HepG2 (cell line): Measurements from ENCODE around the gene PANK1. TPM values are rescaled to one million over a fixed set of nuclear protein-coding genes. Genes with fewer than 3 reads are reported as not detected.

ENCODE experiments used
- ATAC-seq: fragments of 200-7000 bp; cut with Tn5 transposase; 3 replicates; pipeline ENCODE4 v1.9.1; 2020; ENCODE audit warnings: mild to moderate bottlenecking, moderate library complexity
- BruUV-seq: library from RNA; stranded (reverse); fragments of 400-500 nt; replicated peaks from 2 replicates; lab custom pipeline; 2021; lab: Mats Ljungman, UMichigan
- CTCF ChIA-PET: fragments of 300-600 bp; formaldehyde crosslinking; extraction: SDS; loops from one replicate; lab custom pipeline; 2021; ENCODE audit warnings: low total read pairs, inconsistent platforms, low intra/inter-chr PET ratio; lab: Yijun Ruan, JAX
- POLR2A ChIA-PET: fragments of 350-600 bp; sonication (Branson Sonifier 250); formaldehyde crosslinking; loops from one replicate; lab custom pipeline; 2020; ENCODE audit warnings: antibody characterized with exemption, inconsistent platforms; lab: Yijun Ruan, JAX
- DNase-seq: peaks from one replicate; pipeline ENCODE4 v3.0.0-alpha.2; 2015; ENCODE audit warnings: low spot score
- FAIRE-seq: peaks from 3 replicates; lab custom pipeline; 2011; peaks lifted over from hg19 to GRCh38; lab: Jason Lieb, UNC
- H2AFZ ChIP-seq: one replicate; pipeline ENCODE4 v1.6.1; 2011; ENCODE audit warnings: low read length, inconsistent platforms
- H3K27ac ChIP-seq: fragments of 300-600 bp; 3 replicates; pipeline ENCODE4 v1.8.0; 2011; ENCODE audit warnings: mixed run types, mild to moderate bottlenecking, mixed read lengths, low read length, inconsistent platforms; ENCODE audit not compliant: insufficient read depth; ENCODE audit errors: extremely low read length
- H3K27me3 ChIP-seq, 2 experiments: fragments of 200-600 bp in 1 of 2; 2 replicates in 1 of 2; 3 replicates in 1 of 2; pipeline versions ENCODE4 v1.6.0 to v1.8.0; 2011; ENCODE audit warnings: low read length in 2 of 2, mild to moderate bottlenecking in 2 of 2, moderate library complexity in 2 of 2, inconsistent platforms in 1 of 2; ENCODE audit not compliant: insufficient read depth in 2 of 2, control insufficient read depth in 1 of 2
- H3K36me3 ChIP-seq, 2 experiments: fragments of 200-600 bp in 1 of 2; replicated peaks in 1 of 2; 2 replicates in 1 of 2; 3 replicates in 1 of 2; pipeline versions ENCODE4 v1.5.1 to v1.8.0; 2011; ENCODE audit warnings: low read length in 2 of 2, inconsistent platforms in 1 of 2; ENCODE audit not compliant: insufficient read depth in 2 of 2, control insufficient read depth in 1 of 2
- H3K4me1 ChIP-seq: 2 replicates; pipeline ENCODE4 v1.5.1; 2012; ENCODE audit warnings: low read length, inconsistent platforms; ENCODE audit not compliant: insufficient read depth
- H3K4me2 ChIP-seq: 2 replicates; pipeline ENCODE4 v1.6.0; 2011; ENCODE audit warnings: low read depth, low read length, inconsistent platforms
- H3K4me3 ChIP-seq, 3 experiments: fragments of 200-600 bp in 1 of 3; sonication (generic), shearing (Covaris generic) in 1 of 3; replicated peaks in 1 of 3; 2 replicates each; pipeline ENCODE4 v1.5.1; 2011 to 2016; ENCODE audit warnings: low read length in 3 of 3, inconsistent platforms in 2 of 3, low read depth in 2 of 3, mild to moderate bottlenecking in 2 of 3, control low read depth in 1 of 3, mixed read lengths in 1 of 3; ENCODE audit not compliant: insufficient read depth in 1 of 3
- H3K79me2 ChIP-seq: one replicate; pipeline ENCODE4 v1.6.1; 2011; ENCODE audit warnings: low read length, inconsistent platforms; ENCODE audit not compliant: insufficient read depth
- H3K9ac ChIP-seq: 2 replicates; pipeline ENCODE4 v1.6.0; 2011; ENCODE audit warnings: mild to moderate bottlenecking, low read depth, low read length, inconsistent platforms; ENCODE audit not compliant: insufficient read depth
- H3K9me3 ChIP-seq: 2 replicates; pipeline ENCODE4 v1.5.1; 2012; ENCODE audit warnings: mild to moderate bottlenecking, low read length
- H4K20me1 ChIP-seq: 2 replicates; pipeline ENCODE4 v1.6.0; 2011; ENCODE audit warnings: inconsistent platforms, mild to moderate bottlenecking, low read length, moderate library complexity; ENCODE audit not compliant: insufficient read depth
- ERF ChIP-seq: IDR thresholded peaks from 2 replicates; pipeline ENCODE4 v1.6.1; 2018; ENCODE audit warnings: missing biosample characterization, missing genetic modification reagents
- HDAC1 ChIP-seq: sonication (generic); formaldehyde crosslinking; IDR thresholded peaks from 2 replicates; pipeline ENCODE4 v1.5.1; 2020; ENCODE audit warnings: mild to moderate bottlenecking, missing genetic modification reagents
- SRSF9 ChIP-seq: fragments of 200-400 bp; formaldehyde crosslinking; IDR thresholded peaks from 2 replicates; pipeline ENCODE4 v1.6.1; 2018; ENCODE audit warnings: borderline replicate concordance, mild to moderate bottlenecking, low read depth, low read length; ENCODE audit not compliant: insufficient read depth, poor library complexity, severe bottlenecking
- ZMYM4 ChIP-seq: sonication (generic); formaldehyde crosslinking; IDR thresholded peaks from 2 replicates; pipeline ENCODE4 v1.8.1; 2023; ENCODE audit warnings: mild to moderate bottlenecking, missing genetic modification reagents
- ZNF160 ChIP-seq: sonication (generic); formaldehyde crosslinking; IDR thresholded peaks from 2 replicates; pipeline ENCODE4 v1.8.0; 2022; ENCODE audit warnings: mild to moderate bottlenecking, inconsistent platforms, missing genetic modification reagents
- ZNF333 ChIP-seq: sonication (generic); formaldehyde crosslinking; IDR thresholded peaks from 2 replicates; pipeline ENCODE4 v1.4.0; 2020; ENCODE audit warnings: mild to moderate bottlenecking, missing genetic modification reagents, borderline replicate concordance
- WGBS: methylation state at CpG from one replicate; pipeline ENCODE4 v1.1.6; 2017; ENCODE audit warnings: low lambda C conversion rate; 5-methylcytosine and 5-hydroxymethylcytosine counted together
- in situ Hi-C: cut with HindIII; loops from 2 replicates; pipeline ENCODE4 v1.10.0; 2017; ENCODE audit warnings: low pct_unique_long_range_greater_than_20kb; ENCODE audit not compliant: extremely low pct_ligation_motif_present
- intact Hi-C: fragments of 100-400 bp; cut with micrococcal nuclease; formaldehyde crosslinking; loops from one replicate; pipeline ENCODE4 v1.10.0; 2022; ENCODE audit not compliant: unreplicated experiment
- polyA plus RNA-seq, 8 experiments: library from polyadenylated mRNA; depleted of rRNA in 3 of 8; stranded (reverse) in 7 of 8; unstranded in 1 of 8; fragments of >200 nt; fragmentation: Illumina TruSeq in 4 of 8; extraction: Trizol in 4 of 8; gene quantifications; 2 replicates each; pipeline versions ENCODE4 v1.2.1 to v1.2.3, GENCODE V29; 2011 to 2016; ENCODE audit warnings: low read depth in 4 of 8, missing spikeins in 1 of 8, mixed read lengths in 1 of 8; ENCODE audit not compliant: insufficient read depth in 1 of 8
- total RNA-seq, 5 experiments: library from RNA; depleted of rRNA; stranded (reverse); fragments of >200 nt; fragmentation: Illumina TruSeq; extraction: Trizol; gene quantifications; 2 replicates each; pipeline ENCODE4 v1.2.3, GENCODE V29; 2016; ENCODE audit warnings: low read depth in 1 of 5
- TF ChIP-seq, protein P1 (sequence below): sonication (generic); formaldehyde crosslinking; IDR thresholded peaks from 2 replicates; pipeline ENCODE4 v1.8.0; 2022; ENCODE audit warnings: missing genetic modification reagents, mild to moderate bottlenecking, inconsistent platforms, borderline replicate concordance
- TF ChIP-seq, protein P2 (sequence below): sonication (generic); formaldehyde crosslinking; IDR thresholded peaks from 2 replicates; pipeline ENCODE4 v1.4.0; 2020; ENCODE audit warnings: mild to moderate bottlenecking, missing genetic modification reagents
- TF ChIP-seq, protein P3 (sequence below): sonication (generic); formaldehyde crosslinking; IDR thresholded peaks from 2 replicates; pipeline ENCODE4 v1.4.0; 2020; ENCODE audit warnings: mild to moderate bottlenecking, missing genetic modification reagents

Gene PANK1
- total and polyA plus RNA-seq, 2 of the 13 experiments (the other 11 are each of a cell fraction or from before 2014, with no cell fraction given): 18.2 to 33.3 TPM

- Histone ChIP-seq H3K36me3 (no peaks in the 10 kb centered on the region), H3K4me3 (no peak overlapping the region), H3K27me3 (no peaks in the 10 kb centered on the region; a peak in 1 of 5 replicates), H3K27ac (no peak overlapping the region), H3K9me3 (no peaks in the 10 kb centered on the region), H3K4me2 (no peak overlapping the region), H3K79me2 (no peaks in the 10 kb centered on the region), H2AFZ (no peak overlapping the region)
- intact Hi-C loops (no loop called here), in situ Hi-C loops (no loop called here)
- POLR2A ChIA-PET: no interaction called here
- WGBS: 28% methylated on average over 3 of the region's 3 CpGs
- TF ChIP-seq, protein P1, sequence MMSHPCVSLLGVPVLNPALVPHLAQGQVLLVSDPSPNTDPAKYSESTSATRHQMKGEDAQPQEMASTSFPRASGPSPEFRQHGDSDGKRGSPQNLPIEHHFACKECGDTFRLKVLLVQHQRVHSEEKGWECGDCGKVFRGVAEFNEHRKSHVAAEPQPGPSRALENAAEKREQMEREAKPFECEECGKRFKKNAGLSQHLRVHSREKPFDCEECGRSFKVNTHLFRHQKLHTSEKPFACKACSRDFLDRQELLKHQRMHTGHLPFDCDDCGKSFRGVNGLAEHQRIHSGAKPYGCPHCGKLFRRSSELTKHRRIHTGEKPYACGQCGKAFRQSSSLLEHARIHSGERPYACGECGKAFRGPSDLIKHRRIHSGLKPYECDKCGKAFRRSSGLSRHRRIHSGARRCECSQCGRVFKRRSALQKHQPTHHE (CRISPR knock-in tag): no peak
- TF ChIP-seq, protein P2, sequence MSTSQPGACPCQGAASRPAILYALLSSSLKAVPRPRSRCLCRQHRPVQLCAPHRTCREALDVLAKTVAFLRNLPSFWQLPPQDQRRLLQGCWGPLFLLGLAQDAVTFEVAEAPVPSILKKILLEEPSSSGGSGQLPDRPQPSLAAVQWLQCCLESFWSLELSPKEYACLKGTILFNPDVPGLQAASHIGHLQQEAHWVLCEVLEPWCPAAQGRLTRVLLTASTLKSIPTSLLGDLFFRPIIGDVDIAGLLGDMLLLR: no peak
- TF ChIP-seq ZMYM4 (CRISPR knock-in tag): no peak
- TF ChIP-seq SRSF9: no peak
- TF ChIP-seq, protein P3, sequence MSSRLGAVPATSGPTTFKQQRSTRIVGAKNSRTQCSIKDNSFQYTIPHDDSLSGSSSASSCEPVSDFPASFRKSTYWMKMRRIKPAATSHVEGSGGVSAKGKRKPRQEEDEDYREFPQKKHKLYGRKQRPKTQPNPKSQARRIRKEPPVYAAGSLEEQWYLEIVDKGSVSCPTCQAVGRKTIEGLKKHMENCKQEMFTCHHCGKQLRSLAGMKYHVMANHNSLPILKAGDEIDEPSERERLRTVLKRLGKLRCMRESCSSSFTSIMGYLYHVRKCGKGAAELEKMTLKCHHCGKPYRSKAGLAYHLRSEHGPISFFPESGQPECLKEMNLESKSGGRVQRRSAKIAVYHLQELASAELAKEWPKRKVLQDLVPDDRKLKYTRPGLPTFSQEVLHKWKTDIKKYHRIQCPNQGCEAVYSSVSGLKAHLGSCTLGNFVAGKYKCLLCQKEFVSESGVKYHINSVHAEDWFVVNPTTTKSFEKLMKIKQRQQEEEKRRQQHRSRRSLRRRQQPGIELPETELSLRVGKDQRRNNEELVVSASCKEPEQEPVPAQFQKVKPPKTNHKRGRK: no peak
- TF ChIP-seq ZNF160 (CRISPR knock-in tag): no peak
- no peak for TF ChIP-seq ERF
- TF ChIP-seq ZNF333 (CRISPR knock-in tag): no peak
- no peak for TF ChIP-seq HDAC1 (CRISPR knock-in tag)
- TF ChIP-seq, all 625 proteins: peak for 0
- peaks cover 19% of the 10 kb centered on the region for H3K4me1 ChIP-seq
- ATAC-seq (no peak), FAIRE-seq (no peak), DNase-seq (no peak)
- H3K9ac ChIP-seq: no peak overlapping the region
- BruUV-seq: no TSS peak
- H4K20me1 ChIP-seq: no peaks in the 10 kb centered on the region
- CTCF ChIA-PET: no interaction called here
Measured at GRCh38 chr10:89567576-89568245, 77.3 kb downstream of the PANK1 start.
